ENCODE measurements around the gene ERI3.

DNA sequence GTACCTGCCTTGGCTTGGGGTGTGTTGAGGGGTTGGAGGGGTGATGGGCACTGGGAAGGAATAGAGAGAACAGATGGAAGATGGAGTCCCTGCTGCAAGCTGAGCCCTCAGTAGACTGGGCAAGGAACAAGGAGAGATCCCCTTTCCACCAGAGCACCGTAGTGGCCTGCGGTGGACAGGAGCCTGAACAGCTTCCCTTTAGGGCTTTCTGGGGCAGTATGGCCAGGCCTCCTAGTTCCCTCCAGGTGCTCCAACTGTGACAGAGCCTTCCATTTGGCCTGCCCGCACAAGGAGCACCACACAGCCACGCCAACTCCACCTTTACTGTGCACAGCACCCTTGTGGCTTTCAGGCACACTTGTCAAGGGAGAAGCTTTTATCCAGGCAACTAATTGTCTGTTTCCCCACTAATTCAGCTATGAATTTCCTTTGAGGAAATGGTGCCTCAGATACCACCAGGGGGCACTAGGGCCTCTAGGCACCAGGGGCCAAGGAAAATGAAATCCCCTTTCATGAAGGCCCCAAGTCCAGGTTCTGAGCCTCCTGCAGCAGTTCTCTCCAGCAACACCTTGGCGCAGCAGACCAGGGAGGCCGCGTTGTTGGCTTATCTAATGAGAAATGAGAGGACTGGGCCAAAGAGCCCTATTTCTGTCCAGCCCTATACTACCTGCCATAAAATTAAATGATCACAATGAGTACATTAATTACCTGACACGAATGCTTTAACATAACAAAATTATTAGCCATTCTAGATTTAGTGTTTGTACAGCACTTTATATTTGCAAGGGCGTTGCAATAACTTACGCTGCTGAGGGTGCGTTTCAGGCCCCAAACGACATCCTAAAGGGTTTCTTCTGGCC lies 23.1 kb upstream of the ERI3 start:
- TF ChIP-seq POLR2A (IDR thresholded peaks at IDR 0.05) (no peak), POLR2AphosphoS5 (IDR thresholded peaks at IDR 0.05) (no peak), EP300 (IDR thresholded peaks at IDR 0.05) (no peak)
- TF ChIP-seq, protein P1, sequence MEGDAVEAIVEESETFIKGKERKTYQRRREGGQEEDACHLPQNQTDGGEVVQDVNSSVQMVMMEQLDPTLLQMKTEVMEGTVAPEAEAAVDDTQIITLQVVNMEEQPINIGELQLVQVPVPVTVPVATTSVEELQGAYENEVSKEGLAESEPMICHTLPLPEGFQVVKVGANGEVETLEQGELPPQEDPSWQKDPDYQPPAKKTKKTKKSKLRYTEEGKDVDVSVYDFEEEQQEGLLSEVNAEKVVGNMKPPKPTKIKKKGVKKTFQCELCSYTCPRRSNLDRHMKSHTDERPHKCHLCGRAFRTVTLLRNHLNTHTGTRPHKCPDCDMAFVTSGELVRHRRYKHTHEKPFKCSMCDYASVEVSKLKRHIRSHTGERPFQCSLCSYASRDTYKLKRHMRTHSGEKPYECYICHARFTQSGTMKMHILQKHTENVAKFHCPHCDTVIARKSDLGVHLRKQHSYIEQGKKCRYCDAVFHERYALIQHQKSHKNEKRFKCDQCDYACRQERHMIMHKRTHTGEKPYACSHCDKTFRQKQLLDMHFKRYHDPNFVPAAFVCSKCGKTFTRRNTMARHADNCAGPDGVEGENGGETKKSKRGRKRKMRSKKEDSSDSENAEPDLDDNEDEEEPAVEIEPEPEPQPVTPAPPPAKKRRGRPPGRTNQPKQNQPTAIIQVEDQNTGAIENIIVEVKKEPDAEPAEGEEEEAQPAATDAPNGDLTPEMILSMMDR (IDR thresholded peaks at IDR 0.05): peak; percentile 37 to 73 (median 60)

Data from gastroesophageal sphincter (tissue), 3 donors.